PC-9 (cell line): ENCODE results near the gene ARL5A.

ENCODE experiments used
- EZH2 ChIP-seq: fragments of 200-600 bp; sonication (generic); IDR thresholded peaks from 2 replicates; pipeline ENCODE4 v1.8.0; 2017; ENCODE audit warnings: antibody characterized with exemption, low read depth
- TF ChIP-seq, protein P1 (sequence below): fragments of 200-600 bp; sonication (generic); conservative IDR thresholded peaks from 2 replicates; pipeline ENCODE4 v1.6.1; 2017; ENCODE audit warnings: mixed run types, antibody characterized with exemption, mild to moderate bottlenecking, moderate library complexity

- TF ChIP-seq, protein P1, sequence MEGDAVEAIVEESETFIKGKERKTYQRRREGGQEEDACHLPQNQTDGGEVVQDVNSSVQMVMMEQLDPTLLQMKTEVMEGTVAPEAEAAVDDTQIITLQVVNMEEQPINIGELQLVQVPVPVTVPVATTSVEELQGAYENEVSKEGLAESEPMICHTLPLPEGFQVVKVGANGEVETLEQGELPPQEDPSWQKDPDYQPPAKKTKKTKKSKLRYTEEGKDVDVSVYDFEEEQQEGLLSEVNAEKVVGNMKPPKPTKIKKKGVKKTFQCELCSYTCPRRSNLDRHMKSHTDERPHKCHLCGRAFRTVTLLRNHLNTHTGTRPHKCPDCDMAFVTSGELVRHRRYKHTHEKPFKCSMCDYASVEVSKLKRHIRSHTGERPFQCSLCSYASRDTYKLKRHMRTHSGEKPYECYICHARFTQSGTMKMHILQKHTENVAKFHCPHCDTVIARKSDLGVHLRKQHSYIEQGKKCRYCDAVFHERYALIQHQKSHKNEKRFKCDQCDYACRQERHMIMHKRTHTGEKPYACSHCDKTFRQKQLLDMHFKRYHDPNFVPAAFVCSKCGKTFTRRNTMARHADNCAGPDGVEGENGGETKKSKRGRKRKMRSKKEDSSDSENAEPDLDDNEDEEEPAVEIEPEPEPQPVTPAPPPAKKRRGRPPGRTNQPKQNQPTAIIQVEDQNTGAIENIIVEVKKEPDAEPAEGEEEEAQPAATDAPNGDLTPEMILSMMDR: no peak
- no peak for TF ChIP-seq EZH2
Measured at GRCh38 chr2:151770995-151771394, 57.2 kb downstream of the ARL5A start.
